ENCODE measurements around the gene DHRSX. TPM values are rescaled to one million over a fixed set of nuclear protein-coding genes. Genes with fewer than 3 reads are reported as not detected.

The DHRSX gene
- total and polyA plus RNA-seq, 2 donors (not counting 3 experiments of a cell fraction or from before 2014, with no cell fraction given), result 27.1 to 37.7 TPM

GRCh38 chrX:2184089-2184488, 316.7 kb downstream of the DHRSX start:
- BruUV-seq (replicated peaks), result no TSS peak
- H3K27me3 ChIP-seq (ENCODE audit: control insufficient read depth in 2 of 2, insufficient read depth in 2 of 2, low read length in 2 of 2), result no peaks in the 10 kb centered on the region
- no peaks in the 10 kb centered on the region for H3K9me1 ChIP-seq (replicated peaks; ENCODE audit: control insufficient read depth, extremely low read depth, insufficient read depth, low read length)
- no peaks in the 10 kb centered on the region for H3K4me1 ChIP-seq (ENCODE audit: control insufficient read depth, extremely low read depth, insufficient read depth, low read length)
- no peak overlapping the region for H2AFZ ChIP-seq (ENCODE audit: low read depth, low read length)
- no peak overlapping the region for H3K27ac ChIP-seq (ENCODE audit: insufficient read depth, low read depth, low read length)
- dilution Hi-C loops (cut with MboI; ENCODE audit: extremely low pct_ligation_motif_present, low sequenced_read_pairs), result no loop called here
- H3K36me3 ChIP-seq (ENCODE audit: control insufficient read depth in 2 of 2, extremely low read depth in 1 of 2, insufficient read depth in 2 of 2, low read length in 2 of 2), result no peaks in the 10 kb centered on the region
- no peaks in the 10 kb centered on the region for H4K20me1 ChIP-seq (replicated peaks; ENCODE audit: control insufficient read depth, extremely low read depth, insufficient read depth, low read length)
- H3K79me2 ChIP-seq (ENCODE audit: control insufficient read depth, insufficient read depth, low read length), result no peaks in the 10 kb centered on the region
- no peak overlapping the region for H3K4me3 ChIP-seq (replicated peaks in 1 of 3; ENCODE audit: insufficient read depth in 1 of 3, low read depth in 1 of 3, low read length in 3 of 3)
- H3K9me3 ChIP-seq (replicated peaks; ENCODE audit: control insufficient read depth, insufficient read depth, low read length), result peaks cover 2% of the 10 kb centered on the region
- no peak overlapping the region for H3K9ac ChIP-seq (replicated peaks; ENCODE audit: extremely low read depth, insufficient read depth, low read length)
- POLR2A ChIA-PET, result no interaction called here
- FAIRE-seq (no peak), DNase-seq (ENCODE audit: low read depth, low spot score) (no peak)
- CTCF ChIA-PET, result no interaction called here
- intact Hi-C loops (cut with micrococcal nuclease), result no loop called here
- H3K4me2 ChIP-seq (ENCODE audit: insufficient read depth, low read length), result no peak overlapping the region
- TF ChIP-seq, protein P1, sequence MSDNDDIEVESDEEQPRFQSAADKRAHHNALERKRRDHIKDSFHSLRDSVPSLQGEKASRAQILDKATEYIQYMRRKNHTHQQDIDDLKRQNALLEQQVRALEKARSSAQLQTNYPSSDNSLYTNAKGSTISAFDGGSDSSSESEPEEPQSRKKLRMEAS (IDR thresholded peaks at IDR 0.05; ENCODE audit: insufficient read depth, insufficient read length), result no peak
- TF ChIP-seq JUN (IDR thresholded peaks at IDR 0.05; ENCODE audit: borderline replicate concordance, insufficient read depth, insufficient read length, low read depth) (no peak), POLR2A (IDR thresholded peaks at IDR 0.05; ENCODE audit: low read depth, low read length) (no peak), GATA2 (IDR thresholded peaks at IDR 0.05; ENCODE audit: insufficient read depth, insufficient read length, low read depth, low read length) (no peak), MYC (IDR thresholded peaks at IDR 0.05; ENCODE audit: low read depth, low read length) (no peak), EZH2 (IDR thresholded peaks at IDR 0.05; ENCODE audit: borderline replicate concordance, low read depth, low read length, severe bottlenecking) (no peak), FOS (IDR thresholded peaks at IDR 0.05; ENCODE audit: borderline replicate concordance, insufficient read depth, low read length) (no peak), POLR2AphosphoS5 (IDR thresholded peaks at IDR 0.05; ENCODE audit: insufficient read depth, low read depth, low read length) (no peak)
- TF ChIP-seq, protein P2, sequence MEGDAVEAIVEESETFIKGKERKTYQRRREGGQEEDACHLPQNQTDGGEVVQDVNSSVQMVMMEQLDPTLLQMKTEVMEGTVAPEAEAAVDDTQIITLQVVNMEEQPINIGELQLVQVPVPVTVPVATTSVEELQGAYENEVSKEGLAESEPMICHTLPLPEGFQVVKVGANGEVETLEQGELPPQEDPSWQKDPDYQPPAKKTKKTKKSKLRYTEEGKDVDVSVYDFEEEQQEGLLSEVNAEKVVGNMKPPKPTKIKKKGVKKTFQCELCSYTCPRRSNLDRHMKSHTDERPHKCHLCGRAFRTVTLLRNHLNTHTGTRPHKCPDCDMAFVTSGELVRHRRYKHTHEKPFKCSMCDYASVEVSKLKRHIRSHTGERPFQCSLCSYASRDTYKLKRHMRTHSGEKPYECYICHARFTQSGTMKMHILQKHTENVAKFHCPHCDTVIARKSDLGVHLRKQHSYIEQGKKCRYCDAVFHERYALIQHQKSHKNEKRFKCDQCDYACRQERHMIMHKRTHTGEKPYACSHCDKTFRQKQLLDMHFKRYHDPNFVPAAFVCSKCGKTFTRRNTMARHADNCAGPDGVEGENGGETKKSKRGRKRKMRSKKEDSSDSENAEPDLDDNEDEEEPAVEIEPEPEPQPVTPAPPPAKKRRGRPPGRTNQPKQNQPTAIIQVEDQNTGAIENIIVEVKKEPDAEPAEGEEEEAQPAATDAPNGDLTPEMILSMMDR (IDR thresholded peaks at IDR 0.05; ENCODE audit: extremely low read depth in 1 of 2, insufficient read depth in 1 of 2, low read depth in 1 of 2, low read length in 2 of 2), result no peak

Data from endothelial cell of umbilical vein (primary cell).